ENCODE results near the gene MGMT.

DNA sequence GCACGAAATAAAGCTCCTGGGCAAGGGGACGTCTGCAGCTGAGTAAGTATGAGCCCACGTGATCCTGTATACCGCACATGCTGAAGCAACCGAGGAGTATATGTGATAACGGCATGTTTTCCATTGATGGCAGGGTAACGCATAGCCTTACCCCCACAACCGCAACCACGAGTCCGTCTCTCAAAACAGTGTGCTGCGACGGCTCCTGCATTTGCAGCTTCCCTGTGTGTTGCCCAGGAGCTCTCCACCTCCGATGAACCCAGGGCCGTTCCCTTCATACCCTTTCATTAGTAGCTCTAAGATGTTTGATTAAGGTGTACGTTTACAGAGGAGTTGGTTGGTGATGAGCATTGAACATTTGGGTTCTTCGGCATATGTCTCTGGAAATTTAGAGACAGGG, 69.3 kb downstream of the MGMT start:
- TF ChIP-seq POLR2AphosphoS5 (IDR thresholded peaks at IDR 0.05; ENCODE audit: low read depth): no peak
- TF ChIP-seq, protein P1, sequence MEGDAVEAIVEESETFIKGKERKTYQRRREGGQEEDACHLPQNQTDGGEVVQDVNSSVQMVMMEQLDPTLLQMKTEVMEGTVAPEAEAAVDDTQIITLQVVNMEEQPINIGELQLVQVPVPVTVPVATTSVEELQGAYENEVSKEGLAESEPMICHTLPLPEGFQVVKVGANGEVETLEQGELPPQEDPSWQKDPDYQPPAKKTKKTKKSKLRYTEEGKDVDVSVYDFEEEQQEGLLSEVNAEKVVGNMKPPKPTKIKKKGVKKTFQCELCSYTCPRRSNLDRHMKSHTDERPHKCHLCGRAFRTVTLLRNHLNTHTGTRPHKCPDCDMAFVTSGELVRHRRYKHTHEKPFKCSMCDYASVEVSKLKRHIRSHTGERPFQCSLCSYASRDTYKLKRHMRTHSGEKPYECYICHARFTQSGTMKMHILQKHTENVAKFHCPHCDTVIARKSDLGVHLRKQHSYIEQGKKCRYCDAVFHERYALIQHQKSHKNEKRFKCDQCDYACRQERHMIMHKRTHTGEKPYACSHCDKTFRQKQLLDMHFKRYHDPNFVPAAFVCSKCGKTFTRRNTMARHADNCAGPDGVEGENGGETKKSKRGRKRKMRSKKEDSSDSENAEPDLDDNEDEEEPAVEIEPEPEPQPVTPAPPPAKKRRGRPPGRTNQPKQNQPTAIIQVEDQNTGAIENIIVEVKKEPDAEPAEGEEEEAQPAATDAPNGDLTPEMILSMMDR (conservative IDR thresholded peaks at IDR 0.05; ENCODE audit: low read depth in 2 of 2): no peak
- TF ChIP-seq, protein P2, sequence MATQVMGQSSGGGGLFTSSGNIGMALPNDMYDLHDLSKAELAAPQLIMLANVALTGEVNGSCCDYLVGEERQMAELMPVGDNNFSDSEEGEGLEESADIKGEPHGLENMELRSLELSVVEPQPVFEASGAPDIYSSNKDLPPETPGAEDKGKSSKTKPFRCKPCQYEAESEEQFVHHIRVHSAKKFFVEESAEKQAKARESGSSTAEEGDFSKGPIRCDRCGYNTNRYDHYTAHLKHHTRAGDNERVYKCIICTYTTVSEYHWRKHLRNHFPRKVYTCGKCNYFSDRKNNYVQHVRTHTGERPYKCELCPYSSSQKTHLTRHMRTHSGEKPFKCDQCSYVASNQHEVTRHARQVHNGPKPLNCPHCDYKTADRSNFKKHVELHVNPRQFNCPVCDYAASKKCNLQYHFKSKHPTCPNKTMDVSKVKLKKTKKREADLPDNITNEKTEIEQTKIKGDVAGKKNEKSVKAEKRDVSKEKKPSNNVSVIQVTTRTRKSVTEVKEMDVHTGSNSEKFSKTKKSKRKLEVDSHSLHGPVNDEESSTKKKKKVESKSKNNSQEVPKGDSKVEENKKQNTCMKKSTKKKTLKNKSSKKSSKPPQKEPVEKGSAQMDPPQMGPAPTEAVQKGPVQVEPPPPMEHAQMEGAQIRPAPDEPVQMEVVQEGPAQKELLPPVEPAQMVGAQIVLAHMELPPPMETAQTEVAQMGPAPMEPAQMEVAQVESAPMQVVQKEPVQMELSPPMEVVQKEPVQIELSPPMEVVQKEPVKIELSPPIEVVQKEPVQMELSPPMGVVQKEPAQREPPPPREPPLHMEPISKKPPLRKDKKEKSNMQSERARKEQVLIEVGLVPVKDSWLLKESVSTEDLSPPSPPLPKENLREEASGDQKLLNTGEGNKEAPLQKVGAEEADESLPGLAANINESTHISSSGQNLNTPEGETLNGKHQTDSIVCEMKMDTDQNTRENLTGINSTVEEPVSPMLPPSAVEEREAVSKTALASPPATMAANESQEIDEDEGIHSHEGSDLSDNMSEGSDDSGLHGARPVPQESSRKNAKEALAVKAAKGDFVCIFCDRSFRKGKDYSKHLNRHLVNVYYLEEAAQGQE (IDR thresholded peaks at IDR 0.05; ENCODE audit: unreplicated experiment): no peak
- no peak for TF ChIP-seq EZH2 (IDR thresholded peaks at IDR 0.05; ENCODE audit: low read depth, unreplicated experiment)
- no peak for TF ChIP-seq EZH2phosphoT487 (IDR thresholded peaks at IDR 0.05; ENCODE audit: unreplicated experiment)
- no peak for TF ChIP-seq ZNF331 (CRISPR knock-in tag; IDR thresholded peaks at IDR 0.05; ENCODE audit: low read depth)
- TF ChIP-seq, protein P3, sequence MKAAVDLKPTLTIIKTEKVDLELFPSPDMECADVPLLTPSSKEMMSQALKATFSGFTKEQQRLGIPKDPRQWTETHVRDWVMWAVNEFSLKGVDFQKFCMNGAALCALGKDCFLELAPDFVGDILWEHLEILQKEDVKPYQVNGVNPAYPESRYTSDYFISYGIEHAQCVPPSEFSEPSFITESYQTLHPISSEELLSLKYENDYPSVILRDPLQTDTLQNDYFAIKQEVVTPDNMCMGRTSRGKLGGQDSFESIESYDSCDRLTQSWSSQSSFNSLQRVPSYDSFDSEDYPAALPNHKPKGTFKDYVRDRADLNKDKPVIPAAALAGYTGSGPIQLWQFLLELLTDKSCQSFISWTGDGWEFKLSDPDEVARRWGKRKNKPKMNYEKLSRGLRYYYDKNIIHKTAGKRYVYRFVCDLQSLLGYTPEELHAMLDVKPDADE (IDR thresholded peaks at IDR 0.05): no peak
- TF ChIP-seq, protein P4, sequence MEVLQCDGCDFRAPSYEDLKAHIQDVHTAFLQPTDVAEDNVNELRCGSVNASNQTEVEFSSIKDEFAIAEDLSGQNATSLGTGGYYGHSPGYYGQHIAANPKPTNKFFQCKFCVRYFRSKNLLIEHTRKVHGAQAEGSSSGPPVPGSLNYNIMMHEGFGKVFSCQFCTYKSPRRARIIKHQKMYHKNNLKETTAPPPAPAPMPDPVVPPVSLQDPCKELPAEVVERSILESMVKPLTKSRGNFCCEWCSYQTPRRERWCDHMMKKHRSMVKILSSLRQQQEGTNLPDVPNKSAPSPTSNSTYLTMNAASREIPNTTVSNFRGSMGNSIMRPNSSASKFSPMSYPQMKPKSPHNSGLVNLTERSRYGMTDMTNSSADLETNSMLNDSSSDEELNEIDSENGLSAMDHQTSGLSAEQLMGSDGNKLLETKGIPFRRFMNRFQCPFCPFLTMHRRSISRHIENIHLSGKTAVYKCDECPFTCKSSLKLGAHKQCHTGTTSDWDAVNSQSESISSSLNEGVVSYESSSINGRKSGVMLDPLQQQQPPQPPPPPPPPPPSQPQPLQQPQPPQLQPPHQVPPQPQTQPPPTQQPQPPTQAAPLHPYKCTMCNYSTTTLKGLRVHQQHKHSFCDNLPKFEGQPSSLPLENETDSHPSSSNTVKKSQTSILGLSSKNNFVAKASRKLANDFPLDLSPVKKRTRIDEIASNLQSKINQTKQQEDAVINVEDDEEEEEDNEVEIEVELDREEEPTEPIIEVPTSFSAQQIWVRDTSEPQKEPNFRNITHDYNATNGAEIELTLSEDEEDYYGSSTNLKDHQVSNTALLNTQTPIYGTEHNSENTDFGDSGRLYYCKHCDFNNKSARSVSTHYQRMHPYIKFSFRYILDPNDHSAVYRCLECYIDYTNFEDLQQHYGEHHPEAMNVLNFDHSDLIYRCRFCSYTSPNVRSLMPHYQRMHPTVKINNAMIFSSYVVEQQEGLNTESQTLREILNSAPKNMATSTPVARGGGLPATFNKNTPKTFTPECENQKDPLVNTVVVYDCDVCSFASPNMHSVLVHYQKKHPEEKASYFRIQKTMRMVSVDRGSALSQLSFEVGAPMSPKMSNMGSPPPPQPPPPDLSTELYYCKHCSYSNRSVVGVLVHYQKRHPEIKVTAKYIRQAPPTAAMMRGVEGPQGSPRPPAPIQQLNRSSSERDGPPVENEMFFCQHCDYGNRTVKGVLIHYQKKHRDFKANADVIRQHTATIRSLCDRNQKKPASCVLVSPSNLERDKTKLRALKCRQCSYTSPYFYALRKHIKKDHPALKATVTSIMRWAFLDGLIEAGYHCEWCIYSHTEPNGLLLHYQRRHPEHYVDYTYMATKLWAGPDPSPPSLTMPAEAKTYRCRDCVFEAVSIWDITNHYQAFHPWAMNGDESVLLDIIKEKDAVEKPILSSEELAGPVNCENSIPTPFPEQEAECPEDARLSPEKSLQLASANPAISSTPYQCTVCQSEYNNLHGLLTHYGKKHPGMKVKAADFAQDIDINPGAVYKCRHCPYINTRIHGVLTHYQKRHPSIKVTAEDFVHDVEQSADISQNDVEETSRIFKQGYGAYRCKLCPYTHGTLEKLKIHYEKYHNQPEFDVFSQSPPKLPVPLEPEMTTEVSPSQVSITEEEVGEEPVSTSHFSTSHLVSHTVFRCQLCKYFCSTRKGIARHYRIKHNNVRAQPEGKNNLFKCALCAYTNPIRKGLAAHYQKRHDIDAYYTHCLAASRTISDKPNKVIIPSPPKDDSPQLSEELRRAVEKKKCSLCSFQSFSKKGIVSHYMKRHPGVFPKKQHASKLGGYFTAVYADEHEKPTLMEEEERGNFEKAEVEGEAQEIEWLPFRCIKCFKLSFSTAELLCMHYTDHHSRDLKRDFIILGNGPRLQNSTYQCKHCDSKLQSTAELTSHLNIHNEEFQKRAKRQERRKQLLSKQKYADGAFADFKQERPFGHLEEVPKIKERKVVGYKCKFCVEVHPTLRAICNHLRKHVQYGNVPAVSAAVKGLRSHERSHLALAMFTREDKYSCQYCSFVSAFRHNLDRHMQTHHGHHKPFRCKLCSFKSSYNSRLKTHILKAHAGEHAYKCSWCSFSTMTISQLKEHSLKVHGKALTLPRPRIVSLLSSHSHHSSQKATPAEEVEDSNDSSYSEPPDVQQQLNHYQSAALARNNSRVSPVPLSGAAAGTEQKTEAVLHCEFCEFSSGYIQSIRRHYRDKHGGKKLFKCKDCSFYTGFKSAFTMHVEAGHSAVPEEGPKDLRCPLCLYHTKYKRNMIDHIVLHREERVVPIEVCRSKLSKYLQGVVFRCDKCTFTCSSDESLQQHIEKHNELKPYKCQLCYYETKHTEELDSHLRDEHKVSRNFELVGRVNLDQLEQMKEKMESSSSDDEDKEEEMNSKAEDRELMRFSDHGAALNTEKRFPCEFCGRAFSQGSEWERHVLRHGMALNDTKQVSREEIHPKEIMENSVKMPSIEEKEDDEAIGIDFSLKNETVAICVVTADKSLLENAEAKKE (CRISPR knock-in tag; IDR thresholded peaks at IDR 0.05): no peak
- no peak for TF ChIP-seq CREB1 (CRISPR knock-in tag; IDR thresholded peaks at IDR 0.05; ENCODE audit: low read depth)
